Measurements from ENCODE around the gene GLYR1. TPM values are rescaled to one million over a fixed set of nuclear protein-coding genes. Genes with fewer than 3 reads are reported as not detected.

GLYR1 gene
- total RNA-seq, 2 donors from 2014 or later = 99.3 to 108 TPM

GRCh38 chr16:4762205-4762604 is 84.9 kb downstream of the GLYR1 start:
- H3K27me3 ChIP-seq (ENCODE audit: control insufficient read depth, insufficient read depth, low read length, poor library complexity, severe bottlenecking) = no peaks in the 10 kb centered on the region
- H3K36me3 Mint-ChIP-seq (ENCODE audit: low read depth) = peaks cover 63% of the 10 kb centered on the region
- no peaks in the 10 kb centered on the region for H3K27me3 Mint-ChIP-seq (ENCODE audit: insufficient read depth)
- H3K36me3 ChIP-seq (ENCODE audit: control insufficient read depth, insufficient read depth, low read length) = peaks cover 51% of the 10 kb centered on the region
- TF ChIP-seq, protein P1, sequence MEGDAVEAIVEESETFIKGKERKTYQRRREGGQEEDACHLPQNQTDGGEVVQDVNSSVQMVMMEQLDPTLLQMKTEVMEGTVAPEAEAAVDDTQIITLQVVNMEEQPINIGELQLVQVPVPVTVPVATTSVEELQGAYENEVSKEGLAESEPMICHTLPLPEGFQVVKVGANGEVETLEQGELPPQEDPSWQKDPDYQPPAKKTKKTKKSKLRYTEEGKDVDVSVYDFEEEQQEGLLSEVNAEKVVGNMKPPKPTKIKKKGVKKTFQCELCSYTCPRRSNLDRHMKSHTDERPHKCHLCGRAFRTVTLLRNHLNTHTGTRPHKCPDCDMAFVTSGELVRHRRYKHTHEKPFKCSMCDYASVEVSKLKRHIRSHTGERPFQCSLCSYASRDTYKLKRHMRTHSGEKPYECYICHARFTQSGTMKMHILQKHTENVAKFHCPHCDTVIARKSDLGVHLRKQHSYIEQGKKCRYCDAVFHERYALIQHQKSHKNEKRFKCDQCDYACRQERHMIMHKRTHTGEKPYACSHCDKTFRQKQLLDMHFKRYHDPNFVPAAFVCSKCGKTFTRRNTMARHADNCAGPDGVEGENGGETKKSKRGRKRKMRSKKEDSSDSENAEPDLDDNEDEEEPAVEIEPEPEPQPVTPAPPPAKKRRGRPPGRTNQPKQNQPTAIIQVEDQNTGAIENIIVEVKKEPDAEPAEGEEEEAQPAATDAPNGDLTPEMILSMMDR (conservative IDR thresholded peaks at IDR 0.05) = no peak
- no peak overlapping the region for H3K4me3 Mint-ChIP-seq
- no peak overlapping the region for H3K27ac ChIP-seq (ENCODE audit: low read depth, low read length)
- peaks cover 7% of the 10 kb centered on the region for H3K4me1 Mint-ChIP-seq
- WGBS, 2 experiments (ENCODE audit: insufficient coverage in 1 of 2, insufficient read length in 1 of 2) = 78 to 93% methylated on average over 3 to 9 of the region's 9 CpGs
- no peak overlapping the region for H3K9ac ChIP-seq (ENCODE audit: extremely low read depth, low read length, poor library complexity, severe bottlenecking)
- H3K4me1 ChIP-seq (ENCODE audit: control insufficient read depth, insufficient read depth, low read length) = no peaks in the 10 kb centered on the region
- no peaks in the 10 kb centered on the region for H3K9me3 ChIP-seq (ENCODE audit: control insufficient read depth, low read length)
- no peak overlapping the region for H3K4me3 ChIP-seq (ENCODE audit: low read length)
- H3K9me3 Mint-ChIP-seq = no peaks in the 10 kb centered on the region
- DNase-seq = no peak
- no peak overlapping the region for H3K27ac Mint-ChIP-seq

DNA sequence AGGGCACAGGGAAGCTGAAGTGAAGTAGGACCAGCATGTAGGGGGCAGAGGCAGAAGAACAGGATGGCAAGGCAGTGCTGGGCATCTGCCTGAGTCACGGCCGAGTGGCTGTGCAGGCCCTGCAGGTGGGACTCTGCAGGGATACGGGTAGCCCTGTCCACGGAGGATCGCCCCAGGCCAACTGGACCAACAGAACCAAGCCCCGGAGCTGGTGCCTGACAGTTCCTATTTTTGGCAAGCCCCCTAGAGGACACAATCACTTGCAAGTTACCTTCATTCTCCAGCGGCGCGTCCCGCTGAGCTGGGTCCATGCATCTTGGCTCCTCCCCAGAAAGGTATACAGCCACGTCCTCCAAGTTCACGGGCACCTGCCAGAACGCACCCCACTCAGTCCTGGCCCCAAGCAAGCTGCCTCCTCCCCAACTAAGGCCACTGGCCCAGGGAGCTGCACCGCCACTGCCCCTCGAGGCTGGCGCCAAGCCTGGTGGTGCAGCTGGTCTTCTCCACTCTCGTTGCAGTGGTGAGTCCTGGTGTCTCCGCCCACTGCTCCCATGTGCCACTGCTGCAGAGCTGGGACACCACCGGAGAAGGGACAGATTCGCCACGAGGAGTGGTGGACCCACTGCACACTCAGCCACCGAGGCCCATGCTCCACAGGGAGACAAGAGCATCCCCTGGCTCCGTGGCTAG is 86.7 kb downstream of the GLYR1 start:
- no peak overlapping the region for H3K4me3 ChIP-seq (ENCODE audit: low read length)
- 95 to 96% methylated on average over 11 to 23 of the region's 23 CpGs for WGBS, 2 experiments (ENCODE audit: insufficient coverage in 1 of 2, insufficient read length in 1 of 2)
- Mint-ChIP-seq H3K27me3 (ENCODE audit: insufficient read depth) (no peaks in the 10 kb centered on the region), H3K36me3 (ENCODE audit: low read depth) (peaks cover 79% of the 10 kb centered on the region), H3K4me1 (no peaks in the 10 kb centered on the region), H3K4me3 (no peak overlapping the region), H3K27ac (no peak overlapping the region), H3K9me3 (peaks cover 11% of the 10 kb centered on the region)
- no peak for DNase-seq
- H3K4me1 ChIP-seq (ENCODE audit: control insufficient read depth, insufficient read depth, low read length) = no peaks in the 10 kb centered on the region
- H3K36me3 ChIP-seq (ENCODE audit: control insufficient read depth, insufficient read depth, low read length) = peaks cover 68% of the 10 kb centered on the region
- H3K27me3 ChIP-seq (ENCODE audit: control insufficient read depth, insufficient read depth, low read length, poor library complexity, severe bottlenecking) = no peaks in the 10 kb centered on the region
- H3K9me3 ChIP-seq (ENCODE audit: control insufficient read depth, low read length) = peaks cover 11% of the 10 kb centered on the region
- no peak overlapping the region for H3K9ac ChIP-seq (ENCODE audit: extremely low read depth, low read length, poor library complexity, severe bottlenecking)
- H3K27ac ChIP-seq (ENCODE audit: low read depth, low read length) = no peak overlapping the region
- TF ChIP-seq, protein P1 (conservative IDR thresholded peaks at IDR 0.05) = peak; percentile 16

- TF ChIP-seq, protein P1 (conservative IDR thresholded peaks at IDR 0.05) = no peak
- Mint-ChIP-seq H3K27ac (no peak overlapping the region), H3K4me1 (no peaks in the 10 kb centered on the region), H3K27me3 (ENCODE audit: insufficient read depth) (no peaks in the 10 kb centered on the region), H3K4me3 (no peak overlapping the region), H3K36me3 (ENCODE audit: low read depth) (peaks cover 71% of the 10 kb centered on the region), H3K9me3 (peaks cover 17% of the 10 kb centered on the region)
- 92 to 95% methylated on average over 6 of the region's 6 CpGs for WGBS, 2 experiments (ENCODE audit: insufficient coverage in 1 of 2, insufficient read length in 1 of 2)
- no peaks in the 10 kb centered on the region for H3K27me3 ChIP-seq (ENCODE audit: control insufficient read depth, insufficient read depth, low read length, poor library complexity, severe bottlenecking)
- no peak overlapping the region for H3K9ac ChIP-seq (ENCODE audit: extremely low read depth, low read length, poor library complexity, severe bottlenecking)
- no peak overlapping the region for H3K27ac ChIP-seq (ENCODE audit: low read depth, low read length)
- no peaks in the 10 kb centered on the region for H3K4me1 ChIP-seq (ENCODE audit: control insufficient read depth, insufficient read depth, low read length)
- H3K36me3 ChIP-seq (ENCODE audit: control insufficient read depth, insufficient read depth, low read length) = peaks cover 72% of the 10 kb centered on the region
- H3K4me3 ChIP-seq (ENCODE audit: low read length) = peak overlapping the region; percentile 36
- no peak for DNase-seq
- H3K9me3 ChIP-seq (ENCODE audit: control insufficient read depth, low read length) = peaks cover 17% of the 10 kb centered on the region
Measured at GRCh38 chr16:4755687-4756086, 91.4 kb downstream of the GLYR1 start.

Data from endodermal cell (in vitro differentiated cells).